ENCODE measurements around the gene ARSA.

DNA sequence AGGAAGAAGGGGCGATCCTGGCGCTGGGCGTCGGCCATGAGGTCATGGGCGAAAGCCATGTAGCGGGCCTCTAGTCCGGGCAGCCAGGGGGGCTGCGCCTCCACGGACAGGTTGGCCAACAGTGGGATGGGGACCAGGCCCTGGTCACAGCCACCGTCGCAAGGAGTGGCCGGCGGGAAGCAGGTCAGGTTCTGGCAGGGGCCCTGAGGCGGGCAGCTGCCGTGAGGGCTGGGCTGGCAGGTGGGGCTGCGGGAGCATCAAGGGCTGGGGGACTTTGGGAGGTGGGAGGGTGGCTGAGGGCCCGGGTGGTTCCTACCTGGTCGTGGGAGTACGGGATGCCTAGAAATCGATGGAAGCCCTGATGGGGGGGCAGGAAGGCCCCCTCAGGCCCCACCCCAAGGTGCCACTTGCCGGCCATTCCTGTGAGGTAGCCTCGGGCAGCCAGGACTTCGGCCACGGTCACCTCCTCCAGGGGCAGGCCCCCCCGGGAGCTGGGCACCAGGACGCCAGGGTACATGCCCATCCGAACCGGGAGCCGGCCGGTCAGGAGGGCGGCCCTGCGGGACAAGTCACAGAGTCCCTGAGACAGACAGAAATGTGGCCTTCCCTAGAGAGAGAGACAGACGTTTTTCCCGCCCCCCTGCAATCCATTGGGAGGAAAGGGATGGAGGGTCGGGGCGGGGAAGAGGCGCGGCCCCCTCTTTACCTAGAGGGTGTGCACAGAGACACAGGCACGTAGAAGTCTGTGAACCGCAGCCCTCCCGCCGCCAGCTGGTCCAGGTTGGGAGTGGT is 906 bp downstream of the ARSA start:
- TF ChIP-seq POLR2AphosphoS5 (IDR thresholded peaks at IDR 0.05; ENCODE audit: borderline replicate concordance, low read depth, low read length), result no peak
- no peak for TF ChIP-seq EZH2 (IDR thresholded peaks at IDR 0.05)

All from SK-N-MC (cell line).